AG09319 (cell line): ENCODE data around the gene PPCS.

ENCODE experiments used
- DNase-seq: peaks from one replicate; pipeline ENCODE4 v3.0.0-alpha.2; 2010; ENCODE audit warnings: low read depth; ENCODE audit errors: extremely low read depth
- CTCF ChIP-seq: IDR thresholded peaks from 2 replicates; pipeline ENCODE4 v1.5.1; 2011; ENCODE audit warnings: low read depth, mild to moderate bottlenecking, inconsistent platforms, low read length, moderate library complexity

Gene PPCS

GRCh38 chr1:42420911-42421585, 35.3 kb upstream of the PPCS start:
- peak; percentile 27 for DNase-seq
- no peak for TF ChIP-seq CTCF

GRCh38 chr1:42422737-42423136, 33.6 kb upstream of the PPCS start:
- TF ChIP-seq CTCF = no peak
- no peak for DNase-seq

- DNase-seq = no peak
These were observed 32.7 kb upstream of the PPCS start for GRCh38 chr1:42423681-42424080.

GRCh38 chr1:42424201-42424600, 32.1 kb upstream of the PPCS start:
- no peak for TF ChIP-seq CTCF
- DNase-seq = no peak

More at GRCh38 chr1:42423681-42424080, 32.7 kb upstream of the PPCS start:
- TF ChIP-seq CTCF = no peak

- no peak for TF ChIP-seq CTCF
- DNase-seq = no peak
These were observed 29.1 kb upstream of the PPCS start for GRCh38 chr1:42427240-42427639.

- no peak for DNase-seq
- no peak for TF ChIP-seq CTCF
These were observed 26.7 kb upstream of the PPCS start for GRCh38 chr1:42429603-42430002.

- no peak for TF ChIP-seq CTCF
These were observed 25.8 kb upstream of the PPCS start for GRCh38 chr1:42430286-42431135.

More at GRCh38 chr1:42430286-42431135, 25.8 kb upstream of the PPCS start:
- no peak for DNase-seq
